Astrocyte (in vitro differentiated cells and primary cell): ENCODE measurements around the gene SOX5. TPM values are rescaled to one million over a fixed set of nuclear protein-coding genes. Genes with fewer than 3 reads are reported as not detected.

Experiments used
- DNase-seq: peaks from one replicate; pipeline ENCODE4 v3.0.0-alpha.2; 2010; ENCODE audit warnings: low read depth
- FAIRE-seq: peaks from 2 replicates; lab custom pipeline; 2011; peaks lifted over from hg19 to GRCh38; lab: Jason Lieb, UNC
- H2AFZ ChIP-seq: 2 replicates; pipeline ENCODE4 v1.6.0; 2012; ENCODE audit warnings: low read depth, low read length, inconsistent platforms
- H3K27ac ChIP-seq: 2 replicates; pipeline ENCODE4 v1.5.1; 2011; ENCODE audit warnings: low read depth, low read length, inconsistent platforms
- H3K27me3 ChIP-seq: 2 replicates; pipeline ENCODE4 v1.6.0; 2011; ENCODE audit warnings: low read length, inconsistent platforms; ENCODE audit not compliant: insufficient read depth
- H3K36me3 ChIP-seq: 2 replicates; pipeline ENCODE4 v1.5.1; 2011; ENCODE audit warnings: low read length, inconsistent platforms; ENCODE audit not compliant: insufficient read depth
- H3K4me1 ChIP-seq: 2 replicates; pipeline ENCODE4 v1.5.1; 2011; ENCODE audit warnings: low read length, inconsistent platforms; ENCODE audit not compliant: insufficient read depth
- H3K4me2 ChIP-seq: 2 replicates; pipeline ENCODE4 v1.6.0; 2012; ENCODE audit warnings: low read length, inconsistent platforms
- H3K4me3 ChIP-seq: 2 replicates; pipeline ENCODE4 v1.5.1; 2011; ENCODE audit warnings: low read depth, mild to moderate bottlenecking, low read length, inconsistent platforms; ENCODE audit not compliant: insufficient read depth
- H3K79me2 ChIP-seq: 2 replicates; pipeline ENCODE4 v1.6.0; 2012; ENCODE audit warnings: mild to moderate bottlenecking, low read length, inconsistent platforms; ENCODE audit not compliant: insufficient read depth
- H3K9ac ChIP-seq: 2 replicates; pipeline ENCODE4 v1.6.0; 2012; ENCODE audit warnings: mild to moderate bottlenecking, low read length, inconsistent platforms
- H3K9me3 ChIP-seq: 2 replicates; pipeline ENCODE4 v1.5.1; 2012; ENCODE audit warnings: low read depth, mild to moderate bottlenecking, low read length, inconsistent platforms; ENCODE audit not compliant: insufficient read depth
- H4K20me1 ChIP-seq: 2 replicates; pipeline ENCODE4 v1.6.0; 2012; ENCODE audit warnings: low read length, inconsistent platforms; ENCODE audit not compliant: insufficient read depth
- H3K27ac Mint-ChIP-seq: one replicate; pipeline ENCODE4 v1.8.0; 2021; ENCODE audit warnings: mild to moderate bottlenecking, mixed read lengths; ENCODE audit not compliant: unreplicated experiment
- H3K27me3 Mint-ChIP-seq: one replicate; pipeline ENCODE4 v1.8.0; 2021; ENCODE audit warnings: low read depth, mixed read lengths; ENCODE audit not compliant: unreplicated experiment
- H3K36me3 Mint-ChIP-seq: one replicate; pipeline ENCODE4 v1.8.0; 2021; ENCODE audit warnings: low read depth, mixed read lengths; ENCODE audit not compliant: unreplicated experiment
- H3K4me1 Mint-ChIP-seq: one replicate; pipeline ENCODE4 v1.8.0; 2021; ENCODE audit warnings: low read depth, mixed read lengths; ENCODE audit not compliant: unreplicated experiment
- H3K4me3 Mint-ChIP-seq: one replicate; pipeline ENCODE4 v1.8.0; 2021; ENCODE audit warnings: mild to moderate bottlenecking, moderate library complexity, mixed read lengths; ENCODE audit not compliant: unreplicated experiment
- H3K9me3 Mint-ChIP-seq: one replicate; pipeline ENCODE4 v1.8.0; 2021; ENCODE audit warnings: mild to moderate bottlenecking, mixed read lengths; ENCODE audit not compliant: unreplicated experiment
- CTCF ChIP-seq: IDR thresholded peaks from 2 replicates; pipeline ENCODE4 v1.5.1; 2011; ENCODE audit warnings: low read depth, mild to moderate bottlenecking, inconsistent platforms, low read length, moderate library complexity; ENCODE audit not compliant: insufficient read depth
- EZH2 ChIP-seq: IDR thresholded peaks from 2 replicates; pipeline ENCODE4 v1.6.1; 2012; ENCODE audit warnings: mild to moderate bottlenecking, low read length, inconsistent platforms; ENCODE audit not compliant: insufficient read depth
- total RNA-seq: library from RNA; stranded (reverse); gene quantifications from 2 replicates; pipeline ENCODE4 v1.2.1, GENCODE V29; 2021

SOX5 gene
- total RNA-seq, 1 donor from 2014 or later = 13.7 TPM

GRCh38 chr12:23944067-23944466 is 5.4 kb downstream of the SOX5 start:
- H3K4me2 ChIP-seq = no peak overlapping the region
- Mint-ChIP-seq H3K27me3 (no peaks in the 10 kb centered on the region), H3K4me3 (no peak overlapping the region), H3K36me3 (no peaks in the 10 kb centered on the region), H3K4me1 (peaks cover 25% of the 10 kb centered on the region), H3K9me3 (no peaks in the 10 kb centered on the region), H3K27ac (no peak overlapping the region)
- H3K27me3 ChIP-seq = peaks cover 3% of the 10 kb centered on the region
- no peaks in the 10 kb centered on the region for H4K20me1 ChIP-seq
- FAIRE-seq = no peak
- no peak overlapping the region for H2AFZ ChIP-seq
- no peak overlapping the region for H3K27ac ChIP-seq
- DNase-seq = no peak
- no peak overlapping the region for H3K9ac ChIP-seq
- H3K4me1 ChIP-seq = peaks cover under 1% of the 10 kb centered on the region
- TF ChIP-seq EZH2 = no peak
- H3K36me3 ChIP-seq = no peaks in the 10 kb centered on the region
- H3K4me3 ChIP-seq = no peak overlapping the region
- H3K79me2 ChIP-seq = no peaks in the 10 kb centered on the region
- no peaks in the 10 kb centered on the region for H3K9me3 ChIP-seq

- DNase-seq (no peak), FAIRE-seq (no peak)
- H3K9me3 ChIP-seq = no peaks in the 10 kb centered on the region
- no peak overlapping the region for H3K4me3 Mint-ChIP-seq
- no peaks in the 10 kb centered on the region for H3K36me3 Mint-ChIP-seq
- TF ChIP-seq EZH2 (no peak), CTCF (no peak)
- H3K79me2 ChIP-seq = no peaks in the 10 kb centered on the region
- no peaks in the 10 kb centered on the region for H3K9me3 Mint-ChIP-seq
- no peak overlapping the region for H3K27ac ChIP-seq
- no peaks in the 10 kb centered on the region for H3K36me3 ChIP-seq
- H3K27me3 Mint-ChIP-seq = no peaks in the 10 kb centered on the region
- H3K4me1 ChIP-seq = no peaks in the 10 kb centered on the region
- no peak overlapping the region for H3K9ac ChIP-seq
- no peaks in the 10 kb centered on the region for H3K27me3 ChIP-seq
- H3K4me1 Mint-ChIP-seq = peaks cover 25% of the 10 kb centered on the region
- no peak overlapping the region for H3K4me2 ChIP-seq
- no peak overlapping the region for H3K27ac Mint-ChIP-seq
- no peaks in the 10 kb centered on the region for H4K20me1 ChIP-seq
- no peak overlapping the region for H2AFZ ChIP-seq
- H3K4me3 ChIP-seq = no peak overlapping the region
Observed at GRCh38 chr12:23942841-23943240, 6.6 kb downstream of the SOX5 start.

GRCh38 chr12:23941780-23942179 is 7.7 kb downstream of the SOX5 start:
- no peak overlapping the region for H2AFZ ChIP-seq
- H3K27ac Mint-ChIP-seq = no peak overlapping the region
- no peaks in the 10 kb centered on the region for H3K27me3 Mint-ChIP-seq
- no peaks in the 10 kb centered on the region for H3K36me3 Mint-ChIP-seq
- no peaks in the 10 kb centered on the region for H4K20me1 ChIP-seq
- TF ChIP-seq EZH2 = no peak
- no peak for TF ChIP-seq CTCF
- no peak overlapping the region for H3K4me3 ChIP-seq
- H3K4me3 Mint-ChIP-seq = no peak overlapping the region
- no peak overlapping the region for H3K9ac ChIP-seq
- no peaks in the 10 kb centered on the region for H3K36me3 ChIP-seq
- H3K79me2 ChIP-seq = no peaks in the 10 kb centered on the region
- FAIRE-seq = no peak
- peaks cover 23% of the 10 kb centered on the region for H3K4me1 Mint-ChIP-seq
- H3K4me1 ChIP-seq = no peaks in the 10 kb centered on the region
- H3K27me3 ChIP-seq = no peaks in the 10 kb centered on the region
- DNase-seq = no peak
- no peak overlapping the region for H3K4me2 ChIP-seq
- no peak overlapping the region for H3K27ac ChIP-seq
- H3K9me3 ChIP-seq = no peaks in the 10 kb centered on the region
- no peaks in the 10 kb centered on the region for H3K9me3 Mint-ChIP-seq
